ENCODE data around the gene APOL4.
"Not testable (repeated sequence)": the region's sequence is repeated elsewhere in the genome, so short reads cannot be mapped to it uniquely, and the experiment has no call there.

The APOL4 gene

GRCh38 chr22:36153501-36154422, 47.8 kb downstream of the APOL4 start:
- DNase-seq (ENCODE audit: low spot score): no peak

DNA sequence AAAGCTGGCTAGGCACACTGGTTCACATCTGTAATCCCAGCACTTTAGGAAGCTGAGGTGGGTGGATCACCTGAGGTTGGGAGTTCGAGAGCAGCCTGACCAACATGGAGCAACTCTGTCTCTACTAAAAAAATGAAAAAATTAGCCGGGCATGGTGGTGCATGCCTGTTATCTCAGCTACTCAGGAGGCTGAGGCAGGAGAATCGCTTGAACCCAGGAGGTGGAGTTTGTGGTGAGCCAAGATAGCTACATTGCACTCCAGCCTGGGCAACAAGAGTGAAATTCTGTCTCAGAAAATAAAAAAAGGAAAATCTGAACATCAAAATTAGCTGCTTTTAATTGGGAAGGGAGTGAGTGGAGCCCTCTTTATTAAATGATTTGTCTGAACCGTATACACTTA, 48.8 kb downstream of the APOL4 start:
- DNase-seq (ENCODE audit: low spot score): not testable (repeated sequence)

DNA sequence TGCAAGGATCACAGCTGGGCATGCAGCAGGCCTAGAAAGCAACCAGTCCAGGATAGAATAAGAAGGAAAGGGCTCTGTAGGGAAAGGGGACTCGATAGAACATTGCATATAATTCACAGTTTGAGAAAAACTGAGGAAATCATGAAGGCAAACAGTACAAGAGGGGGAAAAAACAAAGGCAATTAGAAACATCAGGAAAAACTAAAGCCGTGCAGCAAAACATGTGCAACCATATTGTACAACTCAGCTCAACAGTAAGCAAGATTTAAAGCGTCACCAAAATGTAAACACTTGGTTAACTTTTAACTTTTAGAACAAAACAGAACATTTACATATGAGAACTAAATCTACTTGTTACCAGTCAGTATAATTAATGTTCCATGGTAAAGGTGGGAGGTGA, 49.5 kb downstream of the APOL4 start:
- DNase-seq (ENCODE audit: low spot score): no peak

GRCh38 chr22:36151006-36151595, 50.5 kb downstream of the APOL4 start:
- DNase-seq (ENCODE audit: low spot score): no peak

GRCh38 chr22:36149441-36149840, 52.2 kb downstream of the APOL4 start:
- DNase-seq (ENCODE audit: low spot score): no peak

DNA sequence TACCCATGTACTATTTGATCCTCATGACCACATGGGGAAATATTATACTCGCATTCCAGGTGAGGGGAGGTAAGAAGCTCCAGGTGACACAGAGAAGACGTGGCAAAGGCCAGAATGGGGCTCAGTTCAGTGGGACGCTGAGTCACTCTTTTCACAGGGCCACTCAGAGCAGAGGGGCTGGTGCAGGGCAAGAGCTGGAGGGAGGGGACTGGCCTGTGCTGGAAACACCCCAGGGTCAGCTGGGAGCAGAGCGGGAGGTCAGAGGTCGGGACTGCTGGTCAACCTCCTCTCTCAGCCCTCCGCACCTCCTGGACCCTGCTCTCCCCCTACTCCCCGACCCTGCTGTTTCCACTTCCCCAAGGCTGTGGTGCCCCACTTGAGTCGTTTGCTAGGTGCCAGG, 53.2 kb downstream of the APOL4 start:
- DNase-seq (ENCODE audit: low spot score): no peak

- no peak for DNase-seq (ENCODE audit: low spot score)
Observed at GRCh38 chr22:36147196-36147791, 54.3 kb downstream of the APOL4 start.

DNA sequence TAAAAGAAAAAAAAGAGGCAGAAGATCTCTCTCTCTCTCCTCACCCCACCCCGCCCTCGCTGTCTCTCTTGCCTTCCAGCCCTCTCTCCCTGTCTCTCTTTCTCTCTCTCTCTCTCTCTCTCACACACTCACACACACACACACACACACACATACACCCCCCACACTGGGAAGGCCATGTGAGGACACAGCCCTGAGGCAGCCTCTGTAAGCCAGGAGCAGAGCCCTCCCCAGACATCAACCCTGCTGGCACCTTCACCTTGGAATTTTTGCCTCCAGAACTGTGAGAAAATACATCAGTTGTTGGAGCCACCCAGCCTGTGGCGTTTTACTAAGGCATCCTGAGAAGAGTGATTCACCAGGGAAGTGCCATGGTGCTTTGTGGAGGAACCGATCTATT, 55.7 kb downstream of the APOL4 start:
- DNase-seq (ENCODE audit: low spot score): no peak

GRCh38 chr22:36144886-36145541, 56.6 kb downstream of the APOL4 start:
- peak; percentile 72 for DNase-seq (ENCODE audit: low spot score)

DNA sequence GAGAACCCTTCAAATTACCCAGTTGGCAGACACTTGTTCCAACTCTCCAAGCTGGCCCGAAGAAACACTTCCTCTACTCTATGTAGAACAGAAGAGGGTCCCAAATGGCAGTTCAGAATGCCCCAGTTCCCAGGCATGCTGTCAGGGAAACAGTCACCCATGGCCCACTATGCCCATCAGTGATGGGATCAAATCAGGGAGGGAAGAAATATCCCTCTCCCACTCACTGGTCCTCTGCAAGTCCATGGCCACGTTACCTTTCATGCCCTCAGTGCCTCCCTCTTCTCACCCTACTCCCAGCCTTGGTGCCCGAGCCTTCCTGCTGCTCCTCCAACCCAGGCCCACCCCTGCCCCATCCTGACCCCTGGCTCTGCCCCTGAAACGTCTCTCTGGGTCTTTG, 57.7 kb downstream of the APOL4 start:
- DNase-seq (ENCODE audit: low spot score): no peak

DNA sequence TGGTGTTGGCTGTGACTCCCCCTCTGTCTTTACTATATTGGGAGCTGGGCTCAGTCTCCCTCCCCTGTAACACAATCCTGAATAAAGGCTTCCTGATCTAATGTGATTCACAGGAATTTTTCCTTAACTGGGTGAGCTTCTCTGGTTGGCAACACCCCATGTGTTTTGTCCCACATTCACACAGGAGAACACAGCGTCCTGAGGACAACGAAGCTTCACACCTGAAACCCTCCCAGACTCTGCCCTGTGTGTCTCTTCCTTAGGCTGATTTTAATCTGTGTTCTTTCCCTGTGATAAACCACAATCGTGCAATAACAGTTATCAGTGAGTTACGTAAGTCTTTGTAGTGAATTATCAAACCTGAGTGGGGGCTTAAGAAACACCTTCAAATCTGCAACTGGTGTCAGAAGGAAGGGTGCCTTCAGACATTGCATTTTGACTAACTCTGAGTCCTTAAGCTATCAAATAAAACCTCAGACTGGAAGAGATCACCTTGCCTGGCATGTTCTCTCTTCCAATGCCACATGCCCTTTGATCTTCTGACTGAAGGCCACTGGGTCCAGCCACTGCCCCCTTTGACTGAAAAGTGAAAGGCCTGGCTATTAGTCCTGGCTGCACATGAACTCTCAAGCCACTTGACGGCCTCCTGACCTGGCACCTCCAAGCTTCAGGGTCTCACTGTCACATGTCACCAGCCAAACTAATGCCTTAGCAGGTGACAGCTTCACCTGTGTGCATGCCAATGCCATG, 58.4 kb downstream of the APOL4 start:
- no peak for DNase-seq (ENCODE audit: low spot score)

DNA sequence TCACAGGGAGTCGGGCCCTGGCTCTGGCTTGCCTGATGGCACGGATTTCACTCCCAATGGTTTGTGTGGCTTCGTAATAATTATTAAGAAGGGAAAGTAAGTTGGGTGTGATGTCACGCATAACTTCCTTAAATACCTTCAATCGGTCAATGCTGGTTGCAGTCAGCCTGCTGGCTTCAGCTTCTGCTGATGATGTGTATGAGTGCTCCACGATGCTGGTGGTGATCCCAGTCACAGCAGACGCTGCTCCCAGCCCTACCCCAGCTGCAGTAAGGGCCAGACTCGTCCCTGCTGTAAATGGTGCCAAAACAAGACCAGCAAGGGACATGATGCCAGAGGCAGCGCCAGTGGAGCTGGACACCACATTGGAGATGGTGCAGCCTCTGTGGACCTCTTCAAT, 60.1 kb downstream of the APOL4 start:
- DNase-seq (ENCODE audit: low spot score): no peak

All from iPS-NIHi11 (cell line).